IMR-90 (cell line): ENCODE measurements around the gene AWAT2. TPM values are rescaled to one million over a fixed set of nuclear protein-coding genes. Genes with fewer than 3 reads are reported as not detected.

Source experiments
- ATAC-seq: fragments of 200-7000 bp; cut with Tn5 transposase; 2 replicates; pipeline ENCODE4 v1.9.1; 2020; ENCODE audit warnings: low read depth, mild to moderate bottlenecking, moderate library complexity
- BruUV-seq: library from RNA; stranded (reverse); fragments of 400-500 nt; replicated peaks from 2 replicates; lab custom pipeline; 2021; lab: Mats Ljungman, UMichigan
- CTCF ChIA-PET: fragments of 300-600 bp; formaldehyde crosslinking; extraction: SDS; loops from one replicate; lab custom pipeline; 2021; ENCODE audit warnings: antibody characterized with exemption; lab: Yijun Ruan, JAX
- POLR2A ChIA-PET: fragments of 300-600 bp; sonication (Branson Sonifier 250); formaldehyde crosslinking; loops from one replicate; lab custom pipeline; 2022; ENCODE audit warnings: antibody characterized with exemption; ENCODE audit not compliant: unreplicated experiment; lab: Charles Lee
- DNase-seq: peaks from one replicate; pipeline ENCODE4 v3.0.0; 2013
- H2AFZ ChIP-seq: replicated peaks from 2 replicates; pipeline ENCODE3; 2013; ENCODE audit warnings: low read length, mild to moderate bottlenecking; ENCODE audit not compliant: poor library complexity
- H2AK5ac ChIP-seq: 2 replicates; pipeline ENCODE4 v1.6.1; 2013; ENCODE audit warnings: low read depth, low read length, inconsistent platforms
- H2AK9ac ChIP-seq: replicated peaks from 2 replicates; pipeline ENCODE3; 2013; ENCODE audit warnings: mild to moderate bottlenecking, low read depth, low read length, moderate library complexity; ENCODE audit not compliant: poor library complexity
- H2BK120ac ChIP-seq: 2 replicates; pipeline ENCODE4 v1.6.1; 2013; ENCODE audit warnings: low read depth, low read length, inconsistent platforms
- H2BK15ac ChIP-seq: 3 replicates; pipeline ENCODE4 v1.6.1; 2013; ENCODE audit warnings: low read depth, low read length, inconsistent platforms
- H2BK20ac ChIP-seq: 2 replicates; pipeline ENCODE4 v1.6.1; 2013; ENCODE audit warnings: low read depth, mild to moderate bottlenecking, inconsistent platforms, low read length, moderate library complexity
- H2BK5ac ChIP-seq: 2 replicates; pipeline ENCODE4 v1.6.1; 2013; ENCODE audit warnings: mild to moderate bottlenecking, low read depth, low read length, inconsistent platforms; ENCODE audit not compliant: poor library complexity, severe bottlenecking
- H3K14ac ChIP-seq: replicated peaks from 2 replicates; pipeline ENCODE4 v1.6.1; 2013; ENCODE audit warnings: low read depth, low read length, inconsistent platforms
- H3K18ac ChIP-seq: 2 replicates; pipeline ENCODE4 v1.6.1; 2013; ENCODE audit warnings: low read depth, low read length, control low read depth
- H3K23ac ChIP-seq: 2 replicates; pipeline ENCODE4 v1.6.1; 2013; ENCODE audit warnings: low read depth, low read length, inconsistent platforms
- H3K27ac ChIP-seq: 2 replicates; pipeline ENCODE4 v1.5.1; 2013; ENCODE audit warnings: mild to moderate bottlenecking, control low read depth, low read length; ENCODE audit not compliant: insufficient read depth
- H3K27me3 ChIP-seq: 2 replicates; pipeline ENCODE4 v1.6.1; 2013; ENCODE audit warnings: low read length; ENCODE audit not compliant: control insufficient read depth, insufficient read depth
- H3K36me3 ChIP-seq: 2 replicates; pipeline ENCODE4 v1.6.1; 2013; ENCODE audit warnings: low read length, mixed read lengths; ENCODE audit not compliant: control insufficient read depth, insufficient read depth
- H3K4ac ChIP-seq: 2 replicates; pipeline ENCODE4 v1.6.1; 2013; ENCODE audit warnings: low read depth, low read length, inconsistent platforms
- H3K4me1 ChIP-seq: 2 replicates; pipeline ENCODE4 v1.6.1; 2013; ENCODE audit warnings: low read length, mixed read lengths; ENCODE audit not compliant: control insufficient read depth, insufficient read depth
- H3K4me2 ChIP-seq: 2 replicates; pipeline ENCODE4 v1.6.1; 2013; ENCODE audit warnings: low read depth, mild to moderate bottlenecking, control low read depth, low read length, moderate library complexity
- H3K4me3 ChIP-seq: 2 replicates; pipeline ENCODE4 v1.5.1; 2013; ENCODE audit warnings: low read depth, mild to moderate bottlenecking, control low read depth, low read length, moderate library complexity; ENCODE audit not compliant: insufficient read depth
- H3K56ac ChIP-seq: 2 replicates; pipeline ENCODE4 v1.6.1; 2013; ENCODE audit warnings: low read length, inconsistent platforms; ENCODE audit not compliant: insufficient read depth; ENCODE audit errors: extremely low read depth
- H3K79me1 ChIP-seq, 2 experiments: 2 replicates each; pipeline ENCODE4 v1.6.1; 2013; ENCODE audit warnings: low read length in 2 of 2, inconsistent platforms in 1 of 2, low read depth in 1 of 2
- H3K9ac ChIP-seq: 2 replicates; pipeline ENCODE4 v1.6.1; 2013; ENCODE audit warnings: low read depth, low read length, control low read depth
- H3K9me1 ChIP-seq: 2 replicates; pipeline ENCODE4 v1.6.1; 2013; ENCODE audit warnings: low read length, inconsistent platforms; ENCODE audit not compliant: insufficient read depth
- H3K9me3 ChIP-seq: 2 replicates; pipeline ENCODE4 v1.6.1; 2013; ENCODE audit warnings: low read length; ENCODE audit not compliant: control insufficient read depth, insufficient read depth
- H4K20me1 ChIP-seq: 2 replicates; pipeline ENCODE4 v1.6.1; 2013; ENCODE audit warnings: low read length, inconsistent platforms; ENCODE audit not compliant: insufficient read depth
- H4K5ac ChIP-seq: 2 replicates; pipeline ENCODE4 v1.6.1; 2013; ENCODE audit warnings: mild to moderate bottlenecking, low read depth, low read length, control low read depth
- H4K8ac ChIP-seq, 2 experiments: 2 replicates each; pipeline ENCODE4 v1.6.1; 2013; ENCODE audit warnings: low read depth in 2 of 2, low read length in 2 of 2, control low read depth in 1 of 2, inconsistent platforms in 1 of 2
- H4K91ac ChIP-seq: 2 replicates; pipeline ENCODE4 v1.6.1; 2013; ENCODE audit warnings: low read depth, low read length, inconsistent platforms; ENCODE audit not compliant: insufficient read depth
- BHLHE40 ChIP-seq: fragments of 150-350 bp; IDR thresholded peaks from 2 replicates; pipeline ENCODE4 v1.6.1; 2016; ENCODE audit warnings: mild to moderate bottlenecking, low read depth, low read length
- CEBPB ChIP-seq: IDR thresholded peaks from 2 replicates; pipeline ENCODE4 v1.6.1; 2012; ENCODE audit warnings: low read depth, low read length, improper control_type of control experiment
- FOS ChIP-seq: fragments of 150-350 bp; IDR thresholded peaks from 2 replicates; pipeline ENCODE4 v1.6.1; 2016; ENCODE audit warnings: low read depth, low read length
- WGBS, 2 experiments: methylation state at CpG; one replicate each; pipeline versions ENCODE4 v1.1.5 to v1.1.7; 2013; ENCODE audit warnings: missing lambda C conversion rate in 2 of 2; ENCODE audit not compliant: insufficient read length in 1 of 2; ENCODE audit errors: extremely low coverage in 2 of 2; 5-methylcytosine and 5-hydroxymethylcytosine counted together
- dilution Hi-C: fragments of 300-500 bp; cut with HindIII; formaldehyde crosslinking; loops from one replicate; pipeline ENCODE4 v1.14.3; 2018; ENCODE audit warnings: low sequenced_read_pairs; ENCODE audit not compliant: unreplicated experiment
- in situ Hi-C: fragments of 300-500 bp; cut with MboI; formaldehyde crosslinking; loops from 3 replicates; pipeline ENCODE4 v1.14.3; 2019; ENCODE audit warnings: low sequenced_read_pairs, inconsistent platforms, mixed read lengths
- intact Hi-C: fragments of 100-400 bp; cut with micrococcal nuclease; formaldehyde crosslinking; loops from 2 replicates; pipeline ENCODE4 v1.10.0; 2022
- polyA plus RNA-seq, 3 experiments: library from polyadenylated mRNA; depleted of rRNA; stranded (reverse); fragments of >200 nt; gene quantifications; 2 replicates each; pipeline ENCODE4 v1.2.3, GENCODE V29; 2012; ENCODE audit warnings: low replicate concordance in 1 of 3
- total RNA-seq: library from RNA; depleted of rRNA; stranded (reverse); fragments of >200 nt; gene quantifications from 2 replicates; pipeline ENCODE4 v1.2.3, GENCODE V29; 2012

Gene AWAT2
- total and polyA plus RNA-seq, 2 of the 4 experiments (the other 2 are of a cell fraction): under 0.01 TPM; not detected in 1

DNA sequence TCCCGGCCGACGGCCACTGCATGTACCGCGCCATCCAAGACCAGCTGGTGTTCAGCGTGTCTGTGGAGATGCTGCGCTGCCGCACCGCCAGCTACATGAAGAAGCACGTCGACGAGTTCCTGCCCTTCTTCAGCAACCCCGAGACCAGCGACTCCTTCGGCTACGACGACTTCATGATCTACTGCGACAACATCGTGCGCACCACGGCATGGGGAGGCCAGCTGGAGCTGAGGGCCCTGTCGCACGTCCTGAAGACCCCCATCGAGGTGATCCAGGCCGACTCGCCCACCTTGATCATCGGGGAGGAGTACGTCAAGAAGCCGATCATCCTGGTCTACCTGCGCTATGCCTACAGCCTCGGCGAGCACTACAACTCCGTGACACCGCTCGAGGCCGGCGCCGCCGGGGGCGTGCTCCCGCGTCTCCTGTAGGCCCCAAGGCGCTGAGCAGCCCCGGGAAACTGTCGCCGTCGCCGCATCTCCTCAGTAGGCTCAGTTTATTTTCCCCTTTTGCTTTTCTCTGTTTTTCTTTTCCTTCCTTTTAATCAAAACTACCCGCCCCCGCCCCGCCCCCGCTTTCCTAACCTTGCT is 13.3 kb upstream of the AWAT2 start:
- Histone ChIP-seq H2BK5ac (no peak overlapping the region), H3K4me2 (no peak overlapping the region), H2BK120ac (no peak overlapping the region), H3K4me3 (no peak overlapping the region), H3K9me3 (peaks cover 9% of the 10 kb centered on the region; the same call in 1 of the 2 replicates), H3K9me1 (no peaks in the 10 kb centered on the region), H4K20me1 (no peaks in the 10 kb centered on the region), H3K79me1 (no peaks in the 10 kb centered on the region), H2AK5ac (no peak overlapping the region), H2AFZ (peak overlapping the region; percentile 49), H3K9ac (no peak overlapping the region), H3K36me3 (no peaks in the 10 kb centered on the region), H3K27ac (no peak overlapping the region), H3K23ac (no peak overlapping the region), H4K8ac (no peak overlapping the region), H3K18ac (no peak overlapping the region), H3K4me1 (no peaks in the 10 kb centered on the region), H3K56ac (no peak overlapping the region), H4K91ac (no peak overlapping the region), H3K27me3 (peaks cover 13% of the 10 kb centered on the region; the same call in 1 of the 2 replicates), H2BK20ac (no peak overlapping the region), H2AK9ac (peak overlapping the region; percentile 44), H3K14ac (no peak overlapping the region), H2BK15ac (no peak overlapping the region), H4K5ac (no peak overlapping the region), H3K4ac (no peak overlapping the region)
- ATAC-seq (no peak), DNase-seq (no peak)
- no TSS peak for BruUV-seq
- 85% methylated on average over 31 of the region's 52 CpGs; no CpG with 5 or more reads in 1 of the 2 experiments for WGBS, 2 experiments
- POLR2A ChIA-PET: no interaction called here
- in situ Hi-C loops (no loop called here), dilution Hi-C loops (no loop called here), intact Hi-C loops (no loop called here)
- TF ChIP-seq FOS (no peak), CEBPB (no peak), BHLHE40 (no peak)
- CTCF ChIA-PET: no interaction called here
